ENCODE measurements around the gene MAP3K7. TPM values are rescaled to one million over a fixed set of nuclear protein-coding genes. Genes with fewer than 3 reads are reported as not detected.

The MAP3K7 gene
- total and polyA plus RNA-seq, 2 donors (not counting 3 experiments of a cell fraction or from before 2014, with no cell fraction given): 15.3 to 25.6 TPM

DNA sequence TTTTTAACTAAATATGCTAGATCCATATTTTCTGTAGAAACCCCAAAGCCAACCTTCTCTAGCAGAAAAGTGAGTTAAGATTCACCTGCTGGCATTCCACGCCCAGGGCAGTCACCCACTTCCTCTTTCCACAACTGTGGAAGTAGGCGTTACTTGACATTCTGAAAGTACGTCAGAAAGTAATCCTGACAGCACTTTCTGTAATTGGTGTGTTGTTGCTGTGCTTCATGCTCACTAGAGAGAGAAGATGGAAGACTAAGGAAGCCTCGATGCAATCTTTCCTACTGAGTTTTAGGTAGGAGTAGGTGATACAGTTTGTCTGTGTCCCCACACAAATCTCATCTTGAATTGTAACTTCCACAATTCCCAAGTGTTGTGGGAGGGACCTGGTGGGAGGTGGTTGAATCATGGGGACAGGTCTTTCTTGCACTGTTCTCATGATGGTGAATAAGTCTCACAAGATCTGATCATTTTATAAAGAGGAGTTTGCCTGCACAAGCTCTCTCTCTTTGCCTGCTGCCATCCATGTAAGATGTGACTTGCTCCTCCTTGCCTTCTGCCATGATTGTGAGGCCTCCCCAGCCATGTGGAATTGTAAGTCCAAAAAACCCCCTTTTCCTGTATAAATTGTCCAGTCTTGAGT, 101.1 kb downstream of the MAP3K7 start:
- POLR2A ChIA-PET: no interaction called here
- CTCF ChIA-PET: interaction anchor here (0.6 to 1.2 kb wide), 2 partner anchors 546 to 645 kb away, joined by 3 to 4 read pairs; no protein-coding TSS in a partner anchor

More for the DNA sequence above, 101.1 kb downstream of the MAP3K7 start:
- intact Hi-C loops (cut with micrococcal nuclease) (no loop called here), dilution Hi-C loops (cut with MboI; ENCODE audit: extremely low pct_ligation_motif_present, low sequenced_read_pairs) (no loop called here)
- no peaks in the 10 kb centered on the region for H3K79me2 ChIP-seq (ENCODE audit: control insufficient read depth, insufficient read depth, low read length)
- H3K9ac ChIP-seq (replicated peaks; ENCODE audit: extremely low read depth, insufficient read depth, low read length): no peak overlapping the region
- H3K27me3 ChIP-seq (ENCODE audit: control insufficient read depth in 2 of 2, insufficient read depth in 2 of 2, low read length in 2 of 2): no peaks in the 10 kb centered on the region
- H3K4me2 ChIP-seq (ENCODE audit: insufficient read depth, low read length): no peak overlapping the region
- FAIRE-seq (no peak), DNase-seq (ENCODE audit: low read depth, low spot score) (no peak)
- BruUV-seq (replicated peaks): no TSS peak
- H3K4me3 ChIP-seq (replicated peaks in 1 of 3; ENCODE audit: insufficient read depth in 1 of 3, low read depth in 1 of 3, low read length in 3 of 3): no peak overlapping the region
- H3K9me3 ChIP-seq (replicated peaks; ENCODE audit: control insufficient read depth, insufficient read depth, low read length): no peaks in the 10 kb centered on the region
- peaks cover 10% of the 10 kb centered on the region for H3K4me1 ChIP-seq (ENCODE audit: control insufficient read depth, extremely low read depth, insufficient read depth, low read length)
- no peaks in the 10 kb centered on the region for H3K36me3 ChIP-seq (ENCODE audit: control insufficient read depth in 2 of 2, extremely low read depth in 1 of 2, insufficient read depth in 2 of 2, low read length in 2 of 2)
- no peak overlapping the region for H3K27ac ChIP-seq (ENCODE audit: insufficient read depth, low read depth, low read length)
- no peaks in the 10 kb centered on the region for H4K20me1 ChIP-seq (replicated peaks; ENCODE audit: control insufficient read depth, extremely low read depth, insufficient read depth, low read length)
- TF ChIP-seq GATA2 (IDR thresholded peaks at IDR 0.05; ENCODE audit: insufficient read depth, insufficient read length, low read depth, low read length): no peak
- no peak for TF ChIP-seq POLR2A (IDR thresholded peaks at IDR 0.05; ENCODE audit: low read depth, low read length)
- no peak for TF ChIP-seq MYC (IDR thresholded peaks at IDR 0.05; ENCODE audit: low read depth, low read length)
- TF ChIP-seq, protein P1, sequence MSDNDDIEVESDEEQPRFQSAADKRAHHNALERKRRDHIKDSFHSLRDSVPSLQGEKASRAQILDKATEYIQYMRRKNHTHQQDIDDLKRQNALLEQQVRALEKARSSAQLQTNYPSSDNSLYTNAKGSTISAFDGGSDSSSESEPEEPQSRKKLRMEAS (IDR thresholded peaks at IDR 0.05; ENCODE audit: insufficient read depth, insufficient read length): no peak
- TF ChIP-seq FOS (IDR thresholded peaks at IDR 0.05; ENCODE audit: borderline replicate concordance, insufficient read depth, low read length): no peak
- no peak for TF ChIP-seq POLR2AphosphoS5 (IDR thresholded peaks at IDR 0.05; ENCODE audit: insufficient read depth, low read depth, low read length)
- TF ChIP-seq JUN (IDR thresholded peaks at IDR 0.05; ENCODE audit: borderline replicate concordance, insufficient read depth, insufficient read length, low read depth): no peak
- no peak for TF ChIP-seq EZH2 (IDR thresholded peaks at IDR 0.05; ENCODE audit: borderline replicate concordance, low read depth, low read length, severe bottlenecking)
- TF ChIP-seq, protein P2, sequence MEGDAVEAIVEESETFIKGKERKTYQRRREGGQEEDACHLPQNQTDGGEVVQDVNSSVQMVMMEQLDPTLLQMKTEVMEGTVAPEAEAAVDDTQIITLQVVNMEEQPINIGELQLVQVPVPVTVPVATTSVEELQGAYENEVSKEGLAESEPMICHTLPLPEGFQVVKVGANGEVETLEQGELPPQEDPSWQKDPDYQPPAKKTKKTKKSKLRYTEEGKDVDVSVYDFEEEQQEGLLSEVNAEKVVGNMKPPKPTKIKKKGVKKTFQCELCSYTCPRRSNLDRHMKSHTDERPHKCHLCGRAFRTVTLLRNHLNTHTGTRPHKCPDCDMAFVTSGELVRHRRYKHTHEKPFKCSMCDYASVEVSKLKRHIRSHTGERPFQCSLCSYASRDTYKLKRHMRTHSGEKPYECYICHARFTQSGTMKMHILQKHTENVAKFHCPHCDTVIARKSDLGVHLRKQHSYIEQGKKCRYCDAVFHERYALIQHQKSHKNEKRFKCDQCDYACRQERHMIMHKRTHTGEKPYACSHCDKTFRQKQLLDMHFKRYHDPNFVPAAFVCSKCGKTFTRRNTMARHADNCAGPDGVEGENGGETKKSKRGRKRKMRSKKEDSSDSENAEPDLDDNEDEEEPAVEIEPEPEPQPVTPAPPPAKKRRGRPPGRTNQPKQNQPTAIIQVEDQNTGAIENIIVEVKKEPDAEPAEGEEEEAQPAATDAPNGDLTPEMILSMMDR (IDR thresholded peaks at IDR 0.05; ENCODE audit: extremely low read depth in 1 of 2, insufficient read depth in 1 of 2, low read depth in 1 of 2, low read length in 2 of 2): no peak
- H3K9me1 ChIP-seq (replicated peaks; ENCODE audit: control insufficient read depth, extremely low read depth, insufficient read depth, low read length): no peaks in the 10 kb centered on the region
- no peak overlapping the region for H2AFZ ChIP-seq (ENCODE audit: low read depth, low read length)

Data from endothelial cell of umbilical vein (primary cell).